ENCODE data around the gene GPC3. TPM values are rescaled to one million over a fixed set of nuclear protein-coding genes. Genes with fewer than 3 reads are reported as not detected.

GPC3 gene
- total RNA-seq, 1 experiment from 2014 or later = not detected

DNA sequence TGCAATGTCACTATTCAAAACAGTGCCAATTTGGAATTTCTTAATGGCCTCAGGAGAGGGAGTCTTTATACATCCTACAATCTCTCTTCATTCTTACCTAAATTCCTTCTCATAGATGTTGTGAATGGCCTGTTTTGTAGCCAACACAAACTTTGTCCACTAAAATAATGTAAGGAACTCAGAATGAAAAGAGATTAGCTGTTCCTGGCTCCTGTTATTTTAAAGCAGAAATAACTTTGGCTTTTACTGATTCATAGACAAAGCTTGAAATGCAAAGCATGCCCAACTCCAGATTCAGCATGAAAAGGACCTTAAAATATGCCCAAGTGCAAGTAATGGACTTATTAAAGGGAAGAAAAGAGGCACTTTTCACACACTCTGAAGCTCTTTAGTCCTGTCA is 424.1 kb downstream of the GPC3 start:
- TF ChIP-seq, protein P1, sequence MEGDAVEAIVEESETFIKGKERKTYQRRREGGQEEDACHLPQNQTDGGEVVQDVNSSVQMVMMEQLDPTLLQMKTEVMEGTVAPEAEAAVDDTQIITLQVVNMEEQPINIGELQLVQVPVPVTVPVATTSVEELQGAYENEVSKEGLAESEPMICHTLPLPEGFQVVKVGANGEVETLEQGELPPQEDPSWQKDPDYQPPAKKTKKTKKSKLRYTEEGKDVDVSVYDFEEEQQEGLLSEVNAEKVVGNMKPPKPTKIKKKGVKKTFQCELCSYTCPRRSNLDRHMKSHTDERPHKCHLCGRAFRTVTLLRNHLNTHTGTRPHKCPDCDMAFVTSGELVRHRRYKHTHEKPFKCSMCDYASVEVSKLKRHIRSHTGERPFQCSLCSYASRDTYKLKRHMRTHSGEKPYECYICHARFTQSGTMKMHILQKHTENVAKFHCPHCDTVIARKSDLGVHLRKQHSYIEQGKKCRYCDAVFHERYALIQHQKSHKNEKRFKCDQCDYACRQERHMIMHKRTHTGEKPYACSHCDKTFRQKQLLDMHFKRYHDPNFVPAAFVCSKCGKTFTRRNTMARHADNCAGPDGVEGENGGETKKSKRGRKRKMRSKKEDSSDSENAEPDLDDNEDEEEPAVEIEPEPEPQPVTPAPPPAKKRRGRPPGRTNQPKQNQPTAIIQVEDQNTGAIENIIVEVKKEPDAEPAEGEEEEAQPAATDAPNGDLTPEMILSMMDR (conservative IDR thresholded peaks at IDR 0.05) = no peak
- TF ChIP-seq EZH2 (IDR thresholded peaks at IDR 0.05; ENCODE audit: low read depth) = no peak
- Histone ChIP-seq H3K4me3 (no peak overlapping the region), H3K79me2 (ENCODE audit: low read depth) (no peaks in the 10 kb centered on the region), H3K36me3 (ENCODE audit: low read depth) (no peaks in the 10 kb centered on the region), H3K4me1 (replicated peaks; ENCODE audit: insufficient read depth) (no peaks in the 10 kb centered on the region), H3K4me2 (no peak overlapping the region), H4K20me1 (ENCODE audit: insufficient read depth) (no peaks in the 10 kb centered on the region), H3K27ac (no peak overlapping the region), H3K9me2 (ENCODE audit: insufficient read depth) (no peaks in the 10 kb centered on the region), H3K9me3 (ENCODE audit: insufficient read depth, low read depth) (no peaks in the 10 kb centered on the region), H3F3A (ENCODE audit: insufficient read depth, low read depth) (no peaks in the 10 kb centered on the region), H2AFZ (no peak overlapping the region), H3K27me3 (ENCODE audit: insufficient read depth, low read depth) (no peaks in the 10 kb centered on the region)
- ChIA-PET CTCF (no interaction called here), POLR2A (ENCODE audit: unreplicated experiment) (no interaction called here)
- BruUV-seq (replicated peaks) = no TSS peak
- no peak for DNase-seq
- intact Hi-C loops (cut with micrococcal nuclease; ENCODE audit: unreplicated experiment) = no loop called here

DNA sequence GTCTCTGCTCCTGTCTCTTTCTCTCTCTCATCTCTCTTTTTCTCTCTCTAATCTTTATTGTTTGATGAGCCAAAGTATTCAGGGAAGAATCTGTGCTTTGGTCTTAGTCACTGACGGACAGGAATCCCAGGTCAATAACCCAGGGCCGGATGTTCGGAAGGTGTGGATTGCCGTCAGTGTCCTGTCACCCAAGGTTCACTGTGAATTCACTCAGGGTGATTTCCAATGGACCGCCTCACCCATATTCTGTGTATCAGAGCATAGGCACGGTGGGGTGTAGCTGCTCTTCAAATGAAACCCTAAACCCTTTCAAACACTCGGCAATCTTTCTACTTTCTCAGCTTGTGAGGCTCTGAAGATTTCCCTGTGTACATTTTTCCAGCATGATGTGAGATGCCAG is 425.5 kb downstream of the GPC3 start:
- no peaks in the 10 kb centered on the region for H3K36me3 ChIP-seq (ENCODE audit: low read depth)
- intact Hi-C loops (cut with micrococcal nuclease; ENCODE audit: unreplicated experiment) = no loop called here
- no peak for TF ChIP-seq EZH2 (IDR thresholded peaks at IDR 0.05; ENCODE audit: low read depth)
- TF ChIP-seq, protein P1 (conservative IDR thresholded peaks at IDR 0.05) = no peak
- H3K4me2 ChIP-seq = no peak overlapping the region
- ChIA-PET POLR2A (ENCODE audit: unreplicated experiment) (no interaction called here), CTCF (no interaction called here)
- H3K9me2 ChIP-seq (ENCODE audit: insufficient read depth) = no peaks in the 10 kb centered on the region
- no peaks in the 10 kb centered on the region for H4K20me1 ChIP-seq (ENCODE audit: insufficient read depth)
- 0 out of 2 replicates have a peak overlapping the region, but pooled peaks have one; percentile 33 for H2AFZ ChIP-seq
- no peaks in the 10 kb centered on the region for H3F3A ChIP-seq (ENCODE audit: insufficient read depth, low read depth)
- BruUV-seq (replicated peaks) = no TSS peak
- no peaks in the 10 kb centered on the region for H3K79me2 ChIP-seq (ENCODE audit: low read depth)
- H3K27ac ChIP-seq = no peak overlapping the region
- no peak overlapping the region for H3K4me3 ChIP-seq
- DNase-seq = no peak
- no peaks in the 10 kb centered on the region for H3K4me1 ChIP-seq (replicated peaks; ENCODE audit: insufficient read depth)
- no peaks in the 10 kb centered on the region for H3K27me3 ChIP-seq (ENCODE audit: insufficient read depth, low read depth)
- H3K9me3 ChIP-seq (ENCODE audit: insufficient read depth, low read depth) = peaks cover 6% of the 10 kb centered on the region

DNA sequence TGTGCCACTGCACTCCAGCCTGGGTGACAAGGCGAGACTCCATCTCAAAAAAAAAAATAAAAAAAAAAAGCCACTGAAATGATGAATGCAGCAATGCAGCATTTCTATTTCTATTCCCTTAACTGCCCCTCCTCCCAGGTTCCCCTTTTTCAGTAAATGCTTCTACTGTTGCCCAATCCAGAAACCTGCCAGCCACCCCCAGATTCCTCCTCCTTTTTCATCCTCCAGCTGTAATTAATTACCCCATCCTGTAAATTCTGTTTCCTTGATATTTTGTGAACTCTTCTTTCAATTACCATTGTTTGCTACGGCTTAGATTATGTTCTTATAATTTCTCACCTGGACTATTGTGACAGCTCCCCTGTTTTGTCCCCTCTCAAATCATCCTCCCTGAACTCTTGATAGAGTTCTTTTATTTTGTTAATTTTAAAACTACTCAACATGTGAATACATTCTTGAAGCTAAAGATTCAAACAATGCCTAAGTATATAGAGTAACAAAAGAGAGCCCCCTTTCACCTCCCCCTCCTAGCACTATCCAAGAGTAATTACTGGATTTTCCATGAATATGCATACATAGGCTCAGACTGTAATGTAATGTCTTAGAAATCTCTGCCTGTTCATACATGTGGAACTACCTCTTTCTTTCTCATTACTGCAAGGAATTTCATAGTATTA is 429.5 kb downstream of the GPC3 start:
- Histone ChIP-seq H3K27ac (no peak overlapping the region), H3K9me3 (ENCODE audit: insufficient read depth, low read depth) (peaks cover 13% of the 10 kb centered on the region), H3K4me3 (no peak overlapping the region), H3F3A (ENCODE audit: insufficient read depth, low read depth) (no peaks in the 10 kb centered on the region), H3K4me2 (no peak overlapping the region), H3K36me3 (ENCODE audit: low read depth) (no peaks in the 10 kb centered on the region), H3K9me2 (ENCODE audit: insufficient read depth) (no peaks in the 10 kb centered on the region), H2AFZ (no peak overlapping the region), H3K4me1 (replicated peaks; ENCODE audit: insufficient read depth) (peaks cover 6% of the 10 kb centered on the region; the same call in 1 of the 2 replicates), H3K27me3 (ENCODE audit: insufficient read depth, low read depth) (no peaks in the 10 kb centered on the region), H4K20me1 (ENCODE audit: insufficient read depth) (no peaks in the 10 kb centered on the region), H3K79me2 (ENCODE audit: low read depth) (no peaks in the 10 kb centered on the region)
- ChIA-PET CTCF (no interaction called here), POLR2A (ENCODE audit: unreplicated experiment) (no interaction called here)
- BruUV-seq (replicated peaks) = no TSS peak
- TF ChIP-seq, protein P1 (conservative IDR thresholded peaks at IDR 0.05) = no peak
- TF ChIP-seq EZH2 (IDR thresholded peaks at IDR 0.05; ENCODE audit: low read depth) = no peak
- no peak for DNase-seq
- intact Hi-C loops (cut with micrococcal nuclease; ENCODE audit: unreplicated experiment) = no loop called here
